Sigmoid colon (tissue), 7 donors: ENCODE measurements around the gene CROCC. TPM values are rescaled to one million over a fixed set of nuclear protein-coding genes. Genes with fewer than 3 reads are reported as not detected.
"Not testable (repeated sequence)": the region's sequence is repeated elsewhere in the genome, so short reads cannot be mapped to it uniquely, and the experiment has no call there.

Source experiments
- DNase-seq: peaks from one replicate; pipeline ENCODE4 v3.0.0-alpha.2; 2019
- H3K27ac ChIP-seq, 4 donors: fragments of 200-600 bp; sonication (generic); one replicate each; pipeline ENCODE4 v1.5.1; 2016 to 2019; ENCODE audit warnings: mild to moderate bottlenecking in 1 of 4
- H3K27me3 ChIP-seq, 3 donors: fragments of 200-600 bp; sonication (generic); one replicate each; pipeline ENCODE4 v1.5.1; 2019; ENCODE audit warnings: mild to moderate bottlenecking in 1 of 3
- H3K36me3 ChIP-seq, 4 donors: fragments of 200-600 bp; sonication (generic); one replicate each; pipeline ENCODE4 v1.5.1; 2016 to 2019
- H3K4me1 ChIP-seq, 4 donors: fragments of 200-600 bp; sonication (generic); one replicate each; pipeline ENCODE4 v1.5.1; 2017 to 2019
- H3K4me3 ChIP-seq, 4 donors: fragments of 200-600 bp; sonication (generic); one replicate each; pipeline ENCODE4 v1.5.1; 2017 to 2019; ENCODE audit warnings: mild to moderate bottlenecking in 2 of 4, moderate library complexity in 1 of 4
- H3K9me3 ChIP-seq, 4 donors: fragments of 200-600 bp in 3 of 4; sonication (generic) in 3 of 4; one replicate each; pipeline versions ENCODE4 v1.5.1 to v1.6.1; 2013 to 2019
- CTCF ChIP-seq, 4 experiments: fragments of 450-650 bp in 3 of 4; fragments of 200-600 bp in 1 of 4; IDR thresholded peaks; one replicate each; pipeline ENCODE4 v1.5.1; 2016 to 2019; ENCODE audit warnings: antibody characterized with exemption in 4 of 4, mild to moderate bottlenecking in 3 of 4, moderate library complexity in 2 of 4
- EP300 ChIP-seq, 4 donors: sonication (generic); formaldehyde crosslinking; IDR thresholded peaks; one replicate each; pipeline ENCODE4 v1.6.1; 2017; ENCODE audit warnings: antibody characterized with exemption in 4 of 4
- POLR2A ChIP-seq, 2 donors: fragments of 450-650 bp; IDR thresholded peaks; one replicate each; pipeline ENCODE4 v1.6.1; 2016; ENCODE audit warnings: antibody characterized with exemption in 2 of 2, mild to moderate bottlenecking in 2 of 2, moderate library complexity in 2 of 2
- POLR2AphosphoS5 ChIP-seq, 4 donors: sonication (generic); formaldehyde crosslinking; IDR thresholded peaks; one replicate each; pipeline ENCODE4 v1.6.1; 2017; ENCODE audit warnings: antibody characterized with exemption in 4 of 4
- WGBS, 2 donors: extraction: QIAGEN DNeasy Blood & Tissue Kit; methylation state at CpG; one replicate each; pipeline ENCODE4 v1.1.7; 2013; 5-methylcytosine and 5-hydroxymethylcytosine counted together
- intact Hi-C: fragments of 100-400 bp; cut with DNase I; formaldehyde crosslinking; loops from one replicate; pipeline ENCODE4 v1.15.1; 2023
- polyA plus RNA-seq, 3 donors: library from polyadenylated mRNA; stranded (reverse); fragments of 200-250 nt; gene quantifications; one replicate each; pipeline ENCODE4 v1.2.3, GENCODE V29; 2013
- total RNA-seq, 4 donors: library from RNA; depleted of rRNA; stranded (reverse); fragments of >200 nt; gene quantifications; one replicate each; pipeline ENCODE4 v1.1.0, GENCODE V29; 2016
- donor health status: healthy with polysubstance abuse.
- donor health status: Bipolar disorder and iron deficiency.
- donor health status: healthy.

The CROCC gene
- total and polyA plus RNA-seq, 7 donors, result 3.5 to 25.5 (median 16.5) TPM

DNA sequence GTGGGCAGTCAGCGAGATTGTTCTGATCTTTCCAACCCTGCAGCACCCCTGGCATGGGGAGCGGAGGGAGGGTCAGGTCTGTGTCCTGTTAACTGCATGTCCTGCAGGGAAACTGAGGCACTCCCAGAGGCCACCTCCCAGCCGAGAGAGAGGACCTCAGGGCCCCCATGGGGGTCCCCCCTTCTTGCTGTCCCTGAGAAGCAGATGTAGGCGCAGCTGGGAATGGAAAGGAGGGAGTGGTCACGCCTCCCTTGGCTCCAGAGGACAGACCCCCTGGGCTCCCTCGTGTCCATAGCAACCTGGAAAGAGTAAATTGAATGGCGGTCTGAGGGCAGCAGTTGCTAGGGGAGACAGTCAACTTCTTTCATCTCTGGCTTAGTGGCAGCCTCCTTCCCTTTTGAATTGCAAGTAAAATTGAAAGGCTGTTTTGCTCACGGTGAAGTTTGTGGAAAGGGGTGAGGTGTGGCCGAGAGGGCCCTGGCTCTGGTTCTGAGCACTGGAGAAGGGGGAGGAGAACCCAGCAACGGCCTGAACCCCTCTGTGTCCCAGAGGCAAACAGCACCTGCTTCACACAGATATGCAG, 4.9 kb downstream of the CROCC start:
- intact Hi-C loops, result no loop called here
- no peak for DNase-seq
- H3K36me3 ChIP-seq, result peaks cover 0 to 18% (median 9%) of the 10 kb centered on the region in 4 donors
- H3K4me3 ChIP-seq, result no peak overlapping the region
- peaks cover 0 to 9% (median 0%) of the 10 kb centered on the region in 3 donors for H3K27me3 ChIP-seq
- H3K9me3 ChIP-seq, result no peaks in the 10 kb centered on the region
- TF ChIP-seq POLR2A (IDR thresholded peaks at IDR 0.05) (no peak), EP300 (IDR thresholded peaks at IDR 0.05) (no peak), CTCF (IDR thresholded peaks at IDR 0.05) (no peak), POLR2AphosphoS5 (IDR thresholded peaks at IDR 0.05) (no peak)
- H3K4me1 ChIP-seq, result peaks cover 0 to 8% (median 3%) of the 10 kb centered on the region in 4 donors
- 70 to 77% methylated on average over 10 of the region's 10 CpGs for WGBS, 2 donors
- no peak overlapping the region for H3K27ac ChIP-seq

DNA sequence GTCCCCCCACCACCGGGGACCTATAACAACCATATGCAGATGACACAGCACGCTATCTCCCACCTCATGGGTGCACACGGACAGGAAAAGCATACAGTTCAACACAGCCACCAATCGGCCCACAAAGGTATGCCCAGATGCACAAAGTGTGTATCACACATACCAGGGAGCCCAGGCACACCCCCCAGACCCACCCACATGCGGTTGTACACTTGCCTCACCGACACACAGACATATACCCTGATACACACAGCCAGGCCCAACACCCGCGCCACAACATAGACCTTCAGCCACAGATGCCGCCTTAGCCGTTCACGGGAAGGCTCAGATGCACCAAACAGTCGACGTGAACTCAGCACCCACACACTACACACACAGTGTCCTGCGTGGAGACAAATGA, 5.5 kb downstream of the CROCC start:
- H3K27me3 ChIP-seq, result peaks cover 0 to 9% (median 0%) of the 10 kb centered on the region in 3 donors
- no peak overlapping the region for H3K27ac ChIP-seq
- WGBS, 2 donors, result 90 to 93% methylated on average over 14 of the region's 14 CpGs
- peaks cover 0 to under 1% (median 0%) of the 10 kb centered on the region in 4 donors for H3K4me1 ChIP-seq
- no peak for DNase-seq
- H3K36me3 ChIP-seq, result peaks cover 0 to 25% (median 9%) of the 10 kb centered on the region in 4 donors
- intact Hi-C loops, result no loop called here
- TF ChIP-seq POLR2A (IDR thresholded peaks at IDR 0.05), result no peak
- no peak for TF ChIP-seq POLR2AphosphoS5 (IDR thresholded peaks at IDR 0.05)
- TF ChIP-seq EP300 (IDR thresholded peaks at IDR 0.05), result no peak
- TF ChIP-seq CTCF (IDR thresholded peaks at IDR 0.05), result no peak
- H3K4me3 ChIP-seq, result no peak overlapping the region
- no peaks in the 10 kb centered on the region for H3K9me3 ChIP-seq

DNA sequence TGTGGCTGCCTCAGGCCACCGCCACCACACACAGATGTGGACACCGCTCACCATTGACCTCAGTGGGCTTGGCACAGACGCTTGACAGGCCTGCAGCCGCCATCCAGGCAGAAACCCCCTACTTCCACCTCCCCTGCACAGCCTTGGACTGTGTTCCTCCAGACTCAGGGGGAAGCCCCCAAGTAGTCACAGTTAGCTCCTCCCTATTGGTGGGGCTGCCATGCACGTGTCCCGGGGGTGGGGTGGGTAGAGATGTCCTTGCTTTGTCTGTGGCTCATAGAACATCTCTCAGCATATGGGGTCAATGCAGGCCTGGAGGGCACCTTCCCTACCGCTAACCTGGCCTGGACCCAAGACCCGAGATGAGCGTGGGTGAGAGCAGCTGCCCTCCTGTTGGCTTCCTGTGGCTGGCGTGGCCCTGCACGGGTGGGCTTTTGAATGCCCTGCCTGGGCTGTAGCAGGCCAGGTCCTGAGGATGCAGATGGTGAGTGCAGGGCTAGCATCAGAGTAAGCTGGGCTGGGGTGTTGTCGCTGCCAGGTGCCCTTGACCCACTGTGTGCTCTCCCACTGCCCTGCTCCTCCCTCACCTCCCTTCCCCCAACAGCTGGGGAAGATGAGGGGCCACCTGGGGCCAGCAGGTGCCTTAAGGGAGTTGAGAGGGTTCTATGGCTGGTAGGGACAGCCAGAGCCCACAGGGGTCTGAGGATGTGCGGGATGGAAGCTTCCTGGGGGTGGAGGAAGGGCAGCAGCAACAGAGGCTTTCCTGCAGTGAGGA, 6.2 kb downstream of the CROCC start:
- Histone ChIP-seq H3K9me3 (no peaks in the 10 kb centered on the region), H3K27me3 (peaks cover 0 to 4% (median 0%) of the 10 kb centered on the region in 3 donors), H3K4me3 (no peak overlapping the region), H3K4me1 (no peaks in the 10 kb centered on the region), H3K27ac (no peak overlapping the region), H3K36me3 (peaks cover 0 to 30% (median 9%) of the 10 kb centered on the region in 4 donors)
- TF ChIP-seq CTCF (IDR thresholded peaks at IDR 0.05), result no peak
- TF ChIP-seq POLR2AphosphoS5 (IDR thresholded peaks at IDR 0.05), result no peak
- TF ChIP-seq POLR2A (IDR thresholded peaks at IDR 0.05), result no peak
- TF ChIP-seq EP300 (IDR thresholded peaks at IDR 0.05), result no peak
- intact Hi-C loops, result no loop called here
- peak; percentile 62 for DNase-seq
- WGBS, 2 donors, result 83 to 86% methylated on average over 13 of the region's 13 CpGs

GRCh38 chr1:16929146-16930041, 7.7 kb downstream of the CROCC start:
- intact Hi-C loops, H3K4me3 ChIP-seq, H3K4me1 ChIP-seq, H3K27me3 ChIP-seq, H3K27ac ChIP-seq, H3K9me3 ChIP-seq, DNase-seq: not testable (repeated sequence)
- H3K36me3 ChIP-seq, result peaks cover 0 to 44% (median 13%) of the 10 kb centered on the region in 4 donors
- 85 to 87% methylated on average over 24 of the region's 24 CpGs for WGBS, 2 donors

GRCh38 chr1:16931206-16931934, 9.6 kb downstream of the CROCC start:
- H3K36me3 ChIP-seq, result peaks cover 0 to 58% (median 18%) of the 10 kb centered on the region in 4 donors
- H3K4me3 ChIP-seq, H3K27ac ChIP-seq, DNase-seq, H3K4me1 ChIP-seq, intact Hi-C loops, H3K27me3 ChIP-seq, H3K9me3 ChIP-seq: not testable (repeated sequence)
- 89 to 91% methylated on average over 18 of the region's 18 CpGs for WGBS, 2 donors

DNA sequence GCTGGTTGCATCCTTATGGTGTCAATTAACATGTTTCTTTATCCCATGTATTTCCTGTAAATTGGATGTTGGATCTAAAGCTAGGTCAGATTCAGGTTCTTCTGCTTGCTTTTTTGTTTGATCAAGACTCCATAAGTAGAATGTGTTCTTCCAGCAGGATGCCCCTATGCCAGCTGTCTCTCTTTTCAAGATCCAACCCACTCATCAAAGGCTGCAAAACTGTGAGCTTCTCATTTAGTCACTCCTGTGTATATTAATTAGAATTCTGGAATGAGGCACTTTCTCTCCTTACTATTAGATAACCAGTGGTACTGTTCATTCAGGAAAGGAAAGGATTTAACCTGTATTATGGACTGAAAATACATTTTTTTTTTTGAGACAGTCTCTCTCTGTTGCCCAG, 12.2 kb downstream of the CROCC start:
- DNase-seq, result not testable (repeated sequence)

GRCh38 chr1:16936580-16936979, 14.8 kb downstream of the CROCC start:
- H3K36me3 ChIP-seq, result peaks cover 0 to 83% (median 23%) of the 10 kb centered on the region in 4 donors
- H3K4me3 ChIP-seq, intact Hi-C loops, H3K27ac ChIP-seq, H3K9me3 ChIP-seq, DNase-seq, H3K4me1 ChIP-seq, H3K27me3 ChIP-seq: not testable (repeated sequence)
- 92 to 95% methylated on average over 16 of the region's 16 CpGs for WGBS, 2 donors

More for the DNA sequence above, 12.2 kb downstream of the CROCC start:
- H3K9me3 ChIP-seq, H3K27ac ChIP-seq, H3K4me1 ChIP-seq, intact Hi-C loops, H3K27me3 ChIP-seq, H3K4me3 ChIP-seq: not testable (repeated sequence)
- H3K36me3 ChIP-seq, result peaks cover 0 to 84% (median 30%) of the 10 kb centered on the region in 4 donors
